NT2/D1 (cell line): ENCODE results near the gene AP1S1.

Experiments used
- SUZ12 ChIP-seq: IDR thresholded peaks from 2 replicates; pipeline ENCODE4 v1.6.1; 2011; ENCODE audit not compliant: insufficient read length, insufficient read depth; ENCODE audit errors: extremely low read depth
- ZNF274 ChIP-seq: IDR thresholded peaks from 2 replicates; pipeline ENCODE4 v1.6.1; 2011; ENCODE audit warnings: mild to moderate bottlenecking, low read depth, low read length

- TF ChIP-seq SUZ12 (peak; percentile 91), ZNF274 (no peak)
Measured at GRCh38 chr7:101172005-101172853, 18.0 kb downstream of the AP1S1 start.
